Astrocyte (in vitro differentiated cells and primary cell): Measurements from ENCODE around the gene CHMP1A. TPM values are rescaled to one million over a fixed set of nuclear protein-coding genes. Genes with fewer than 3 reads are reported as not detected.
"Not testable (repeated sequence)": the region's sequence is repeated elsewhere in the genome, so short reads cannot be mapped to it uniquely, and the experiment has no call there.

ENCODE experiments used
- DNase-seq: peaks from one replicate; pipeline ENCODE4 v3.0.0-alpha.2; 2010; ENCODE audit warnings: low read depth
- FAIRE-seq: peaks from 2 replicates; lab custom pipeline; 2011; peaks lifted over from hg19 to GRCh38; lab: Jason Lieb, UNC
- H2AFZ ChIP-seq: 2 replicates; pipeline ENCODE4 v1.6.0; 2012; ENCODE audit warnings: low read depth, low read length, inconsistent platforms
- H3K27ac ChIP-seq: 2 replicates; pipeline ENCODE4 v1.5.1; 2011; ENCODE audit warnings: low read depth, low read length, inconsistent platforms
- H3K27me3 ChIP-seq: 2 replicates; pipeline ENCODE4 v1.6.0; 2011; ENCODE audit warnings: low read length, inconsistent platforms; ENCODE audit not compliant: insufficient read depth
- H3K36me3 ChIP-seq: 2 replicates; pipeline ENCODE4 v1.5.1; 2011; ENCODE audit warnings: low read length, inconsistent platforms; ENCODE audit not compliant: insufficient read depth
- H3K4me1 ChIP-seq: 2 replicates; pipeline ENCODE4 v1.5.1; 2011; ENCODE audit warnings: low read length, inconsistent platforms; ENCODE audit not compliant: insufficient read depth
- H3K4me2 ChIP-seq: 2 replicates; pipeline ENCODE4 v1.6.0; 2012; ENCODE audit warnings: low read length, inconsistent platforms
- H3K4me3 ChIP-seq: 2 replicates; pipeline ENCODE4 v1.5.1; 2011; ENCODE audit warnings: low read depth, mild to moderate bottlenecking, low read length, inconsistent platforms; ENCODE audit not compliant: insufficient read depth
- H3K79me2 ChIP-seq: 2 replicates; pipeline ENCODE4 v1.6.0; 2012; ENCODE audit warnings: mild to moderate bottlenecking, low read length, inconsistent platforms; ENCODE audit not compliant: insufficient read depth
- H3K9ac ChIP-seq: 2 replicates; pipeline ENCODE4 v1.6.0; 2012; ENCODE audit warnings: mild to moderate bottlenecking, low read length, inconsistent platforms
- H3K9me3 ChIP-seq: 2 replicates; pipeline ENCODE4 v1.5.1; 2012; ENCODE audit warnings: low read depth, mild to moderate bottlenecking, low read length, inconsistent platforms; ENCODE audit not compliant: insufficient read depth
- H4K20me1 ChIP-seq: 2 replicates; pipeline ENCODE4 v1.6.0; 2012; ENCODE audit warnings: low read length, inconsistent platforms; ENCODE audit not compliant: insufficient read depth
- H3K27ac Mint-ChIP-seq: one replicate; pipeline ENCODE4 v1.8.0; 2021; ENCODE audit warnings: mild to moderate bottlenecking, mixed read lengths; ENCODE audit not compliant: unreplicated experiment
- H3K27me3 Mint-ChIP-seq: one replicate; pipeline ENCODE4 v1.8.0; 2021; ENCODE audit warnings: low read depth, mixed read lengths; ENCODE audit not compliant: unreplicated experiment
- H3K36me3 Mint-ChIP-seq: one replicate; pipeline ENCODE4 v1.8.0; 2021; ENCODE audit warnings: low read depth, mixed read lengths; ENCODE audit not compliant: unreplicated experiment
- H3K4me1 Mint-ChIP-seq: one replicate; pipeline ENCODE4 v1.8.0; 2021; ENCODE audit warnings: low read depth, mixed read lengths; ENCODE audit not compliant: unreplicated experiment
- H3K4me3 Mint-ChIP-seq: one replicate; pipeline ENCODE4 v1.8.0; 2021; ENCODE audit warnings: mild to moderate bottlenecking, moderate library complexity, mixed read lengths; ENCODE audit not compliant: unreplicated experiment
- H3K9me3 Mint-ChIP-seq: one replicate; pipeline ENCODE4 v1.8.0; 2021; ENCODE audit warnings: mild to moderate bottlenecking, mixed read lengths; ENCODE audit not compliant: unreplicated experiment
- EZH2 ChIP-seq: IDR thresholded peaks from 2 replicates; pipeline ENCODE4 v1.6.1; 2012; ENCODE audit warnings: mild to moderate bottlenecking, low read length, inconsistent platforms; ENCODE audit not compliant: insufficient read depth
- total RNA-seq: library from RNA; stranded (reverse); gene quantifications from 2 replicates; pipeline ENCODE4 v1.2.1, GENCODE V29; 2021
- TF ChIP-seq, protein P1 (sequence below): IDR thresholded peaks from 2 replicates; pipeline ENCODE4 v1.5.1; 2011; ENCODE audit warnings: low read depth, mild to moderate bottlenecking, inconsistent platforms, low read length, moderate library complexity; ENCODE audit not compliant: insufficient read depth

CHMP1A gene
- total RNA-seq, 1 donor from 2014 or later: 85.7 TPM

DNA sequence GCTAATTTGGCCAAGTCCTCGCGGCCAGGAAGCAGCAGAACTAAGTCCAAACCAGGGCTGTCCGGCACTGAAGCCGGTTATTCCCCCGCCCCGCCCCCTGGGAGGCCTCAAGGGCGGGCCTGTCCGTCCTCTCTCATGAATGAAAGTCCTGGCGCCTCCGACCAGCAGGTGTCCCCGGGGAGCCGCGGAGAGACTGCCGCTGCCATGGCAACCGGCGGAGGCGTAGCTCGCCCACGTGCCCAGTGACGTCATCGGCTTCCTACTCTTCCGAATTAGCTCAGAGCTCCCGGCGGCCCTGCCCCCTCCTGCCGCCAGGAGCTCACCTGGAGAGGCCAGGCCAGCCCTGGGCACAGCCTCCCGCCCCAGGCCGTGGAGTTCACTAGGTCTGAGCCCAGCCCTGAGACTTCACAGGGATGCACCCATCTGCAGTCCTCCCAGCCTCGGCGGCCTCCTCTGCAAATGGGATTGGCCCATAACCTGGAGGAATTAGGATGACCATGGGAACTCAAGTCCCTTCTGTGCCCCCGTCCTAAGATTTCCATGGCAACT is 42.7 kb upstream of the CHMP1A start:
- H3K4me2 ChIP-seq: peak overlapping the region; percentile 88
- H3K9ac ChIP-seq: peak overlapping the region; percentile 67
- H3K4me1 ChIP-seq: peaks cover 14% of the 10 kb centered on the region
- H3K27ac ChIP-seq: peak overlapping the region; percentile 44
- no peaks in the 10 kb centered on the region for H3K79me2 ChIP-seq
- FAIRE-seq (peak; percentile 50), DNase-seq (peak; percentile 90)
- no peaks in the 10 kb centered on the region for H3K9me3 ChIP-seq
- H2AFZ ChIP-seq: peak overlapping the region; percentile 20
- H3K4me3 ChIP-seq: peak overlapping the region; percentile 61
- Mint-ChIP-seq H3K9me3 (no peaks in the 10 kb centered on the region), H3K36me3 (peaks cover 5% of the 10 kb centered on the region), H3K4me3 (peak overlapping the region; percentile 76), H3K27me3 (no peaks in the 10 kb centered on the region), H3K27ac (no peak overlapping the region), H3K4me1 (no peaks in the 10 kb centered on the region)
- no peaks in the 10 kb centered on the region for H3K36me3 ChIP-seq
- H3K27me3 ChIP-seq: no peaks in the 10 kb centered on the region
- H4K20me1 ChIP-seq: peaks cover 32% of the 10 kb centered on the region
- TF ChIP-seq, protein P1, sequence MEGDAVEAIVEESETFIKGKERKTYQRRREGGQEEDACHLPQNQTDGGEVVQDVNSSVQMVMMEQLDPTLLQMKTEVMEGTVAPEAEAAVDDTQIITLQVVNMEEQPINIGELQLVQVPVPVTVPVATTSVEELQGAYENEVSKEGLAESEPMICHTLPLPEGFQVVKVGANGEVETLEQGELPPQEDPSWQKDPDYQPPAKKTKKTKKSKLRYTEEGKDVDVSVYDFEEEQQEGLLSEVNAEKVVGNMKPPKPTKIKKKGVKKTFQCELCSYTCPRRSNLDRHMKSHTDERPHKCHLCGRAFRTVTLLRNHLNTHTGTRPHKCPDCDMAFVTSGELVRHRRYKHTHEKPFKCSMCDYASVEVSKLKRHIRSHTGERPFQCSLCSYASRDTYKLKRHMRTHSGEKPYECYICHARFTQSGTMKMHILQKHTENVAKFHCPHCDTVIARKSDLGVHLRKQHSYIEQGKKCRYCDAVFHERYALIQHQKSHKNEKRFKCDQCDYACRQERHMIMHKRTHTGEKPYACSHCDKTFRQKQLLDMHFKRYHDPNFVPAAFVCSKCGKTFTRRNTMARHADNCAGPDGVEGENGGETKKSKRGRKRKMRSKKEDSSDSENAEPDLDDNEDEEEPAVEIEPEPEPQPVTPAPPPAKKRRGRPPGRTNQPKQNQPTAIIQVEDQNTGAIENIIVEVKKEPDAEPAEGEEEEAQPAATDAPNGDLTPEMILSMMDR: peak; percentile 45
- TF ChIP-seq EZH2: no peak

- not testable (repeated sequence) for H3K27ac ChIP-seq, DNase-seq, H3K36me3 Mint-ChIP-seq, H3K27me3 Mint-ChIP-seq, H3K27ac Mint-ChIP-seq, H3K9me3 ChIP-seq, H3K79me2 ChIP-seq, FAIRE-seq, H3K9me3 Mint-ChIP-seq, H3K36me3 ChIP-seq, H3K4me1 Mint-ChIP-seq, H3K27me3 ChIP-seq
- peaks cover 35% of the 10 kb centered on the region for H4K20me1 ChIP-seq
- H3K4me1 ChIP-seq: peaks cover 14% of the 10 kb centered on the region
- peak overlapping the region; percentile 18 for H3K4me3 ChIP-seq
- peak overlapping the region; percentile 20 for H2AFZ ChIP-seq
- peak overlapping the region; percentile 88 for H3K4me2 ChIP-seq
- H3K9ac ChIP-seq: peak overlapping the region; percentile 25
- H3K4me3 Mint-ChIP-seq: peak overlapping the region; percentile 76
These were observed 42.2 kb upstream of the CHMP1A start for GRCh38 chr16:89699629-89700099.

DNA sequence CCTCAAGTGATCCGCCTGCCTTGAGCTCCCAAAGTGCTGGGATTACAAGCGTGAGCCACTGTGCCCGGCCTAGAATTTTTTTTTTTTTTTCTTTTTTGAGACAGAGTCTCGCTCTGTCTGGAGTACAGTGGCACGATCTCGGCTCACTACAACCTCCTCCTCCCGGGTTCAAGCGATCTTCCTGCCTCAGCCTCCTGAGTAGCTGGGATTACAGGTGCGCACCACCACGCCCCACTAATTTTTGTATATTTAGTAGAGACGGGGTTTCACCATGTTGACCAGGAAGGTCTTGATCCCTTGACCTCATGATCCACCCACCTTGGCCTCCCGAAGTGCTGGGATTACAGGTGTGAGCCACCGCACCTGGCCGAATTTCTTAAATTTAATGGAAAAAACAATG is 41.2 kb upstream of the CHMP1A start:
- H3K4me1 ChIP-seq: peaks cover 14% of the 10 kb centered on the region
- H3K9ac ChIP-seq, DNase-seq, H3K79me2 ChIP-seq, H3K4me3 ChIP-seq, H3K27me3 Mint-ChIP-seq, H3K9me3 ChIP-seq, H2AFZ ChIP-seq, H3K4me1 Mint-ChIP-seq, H3K27ac ChIP-seq, H3K9me3 Mint-ChIP-seq, H3K4me2 ChIP-seq, H3K36me3 Mint-ChIP-seq, H3K36me3 ChIP-seq, FAIRE-seq, H3K27me3 ChIP-seq, H3K27ac Mint-ChIP-seq: not testable (repeated sequence)
- peak overlapping the region; percentile 5 for H3K4me3 Mint-ChIP-seq
- H4K20me1 ChIP-seq: peaks cover 42% of the 10 kb centered on the region
